ENCODE measurements around the gene LCT.

The LCT gene

DNA sequence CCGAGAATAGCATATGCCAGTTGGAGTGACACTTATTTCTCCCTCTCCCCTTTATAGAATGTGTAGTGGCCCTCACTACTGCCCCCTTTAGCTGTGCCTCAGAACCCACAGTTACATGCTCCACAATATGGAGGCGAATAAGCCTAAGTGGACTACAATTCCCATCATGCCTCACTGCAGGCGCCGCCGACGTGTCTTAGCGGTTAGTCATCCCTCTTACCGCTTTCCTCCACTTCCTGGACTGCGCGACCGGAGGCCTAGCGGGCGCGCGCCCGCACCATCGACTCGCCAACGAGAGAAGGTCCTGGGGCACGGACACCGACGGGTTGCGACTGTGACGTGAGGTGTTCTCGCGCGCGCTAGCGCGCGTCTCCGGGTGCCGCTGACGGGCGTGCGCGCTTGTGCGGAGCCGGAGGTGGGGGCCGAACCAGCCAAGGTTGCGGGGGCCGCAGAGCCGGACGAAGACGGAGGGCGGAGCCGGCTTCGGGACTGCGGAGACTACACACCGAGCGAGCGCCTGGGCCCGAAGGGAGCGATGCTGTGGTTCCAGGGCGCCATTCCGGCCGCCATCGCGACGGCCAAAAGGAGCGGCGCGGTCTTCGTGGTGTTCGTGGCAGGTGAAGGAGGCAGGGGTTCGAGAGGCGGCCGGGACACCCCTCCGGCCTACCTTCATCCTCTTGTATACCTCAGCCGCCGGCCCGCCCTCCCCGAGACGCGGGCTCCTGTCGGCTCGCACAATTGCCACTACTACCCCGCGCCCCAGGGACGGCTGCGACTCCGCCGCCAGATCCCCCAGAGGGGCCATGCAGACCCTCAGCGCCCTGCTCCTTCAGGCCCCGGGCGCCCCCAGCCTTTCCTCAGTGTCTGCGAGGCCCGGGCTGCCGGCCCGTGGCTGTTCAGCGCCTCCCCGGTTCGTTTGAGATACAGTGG is 95.3 kb downstream of the LCT start, which contains the start of gene UBXN4:
TSS of gene UBXN4 (plus strand) at position 461 of the 930 bp plus-strand sequence. CDS start at position 536, 75 bp downstream.
- DNase-seq = peak; percentile 99

DNA sequence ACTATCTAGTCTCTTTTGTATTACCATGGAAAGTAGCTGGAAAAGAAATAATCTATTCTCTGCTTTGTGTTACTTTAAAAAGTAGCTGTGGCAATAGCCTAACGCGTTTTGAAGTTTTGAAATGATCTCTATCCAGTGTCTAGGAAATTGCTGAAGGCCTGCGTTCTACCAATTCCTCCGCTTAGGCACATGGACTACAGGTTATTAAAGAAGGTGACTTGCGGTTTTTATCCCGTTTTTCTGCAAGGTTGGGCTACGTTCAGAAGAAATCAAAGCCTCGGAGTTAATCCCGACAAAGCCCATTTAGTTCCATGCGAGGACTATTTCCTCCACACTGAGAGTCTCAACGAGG is 96.0 kb downstream of the LCT start:
- DNase-seq = no peak

DNA sequence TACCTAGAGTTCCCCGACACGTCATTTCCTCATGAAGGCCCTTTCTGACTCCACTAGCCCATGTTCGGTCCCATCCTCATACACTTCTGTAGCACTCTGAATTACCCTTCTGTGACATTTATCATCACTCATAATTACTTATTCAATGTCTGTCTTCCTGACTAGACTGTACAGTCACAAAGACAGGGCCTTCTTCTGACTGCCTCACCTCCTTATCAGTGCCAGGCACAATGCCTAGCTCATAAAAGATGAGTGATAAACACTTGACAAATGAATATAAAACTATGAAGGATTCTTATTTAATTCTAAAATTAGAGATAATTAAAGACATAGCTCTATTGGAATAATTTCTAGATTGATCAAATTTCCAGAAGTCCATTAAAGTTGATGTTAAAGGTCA is 96.8 kb downstream of the LCT start:
- DNase-seq = no peak

All from inflammatory macrophage (primary cell).